A549 (cell line): ENCODE results near the gene OPA1. TPM values are rescaled to one million over a fixed set of nuclear protein-coding genes. Genes with fewer than 3 reads are reported as not detected.

ENCODE experiments used
- ATAC-seq, 2 experiments: fragments of 200-7000 bp in 1 of 2; fragments of >200 bp in 1 of 2; cut with Nextera tagmentation in 1 of 2; cut with Tn5 transposase in 1 of 2; 3 replicates each; pipeline versions ENCODE4 v1.8.0 to v1.9.1; 2018 to 2020; ENCODE audit warnings: mild to moderate bottlenecking in 1 of 2, moderate library complexity in 1 of 2
- CTCF ChIA-PET: fragments of 300-600 bp; sonication (Branson Sonifier 250); formaldehyde crosslinking; extraction: SDS; loops from one replicate; lab custom pipeline; 2021; ENCODE audit warnings: antibody characterized with exemption, inconsistent platforms; lab: Yijun Ruan, JAX
- POLR2A ChIA-PET: fragments of 350-600 bp; formaldehyde crosslinking; extraction: SDS; loops from one replicate; lab custom pipeline; 2021; ENCODE audit warnings: antibody characterized with exemption, inconsistent platforms; lab: Yijun Ruan, JAX
- DNase-seq, 2 experiments: peaks; one replicate each; pipeline versions ENCODE4 v3.0.0 to v3.0.0-alpha.2; 2011 to 2016; ENCODE audit warnings: low read depth in 1 of 2, low spot score in 1 of 2
- FAIRE-seq: peaks from 2 replicates; lab custom pipeline; 2011; peaks lifted over from hg19 to GRCh38; lab: Jason Lieb, UNC
- H3K27ac ChIP-seq, 2 experiments: fragments of >200 bp; sonication (Bioruptor Twin); formaldehyde crosslinking; 3 replicates each; pipeline ENCODE4 v1.5.1; 2016 to 2017
- H3K4me1 ChIP-seq: fragments of >200 bp; sonication (Bioruptor Twin); formaldehyde crosslinking; 3 replicates; pipeline ENCODE4 v1.6.1; 2016
- H3K4me2 ChIP-seq: fragments of >200 bp; sonication (Bioruptor Twin); formaldehyde crosslinking; 3 replicates; pipeline ENCODE4 v1.6.1; 2016
- H3K4me3 ChIP-seq: fragments of >200 bp; sonication (Bioruptor Twin); formaldehyde crosslinking; 3 replicates; pipeline ENCODE4 v1.5.1; 2016
- H3K9me3 ChIP-seq: fragments of >200 bp; sonication (Bioruptor Twin); formaldehyde crosslinking; 3 replicates; pipeline ENCODE4 v1.6.1; 2016
- CEBPB ChIP-seq, 2 experiments: fragments of >200 bp in 1 of 2; sonication (Bioruptor Twin) in 1 of 2; formaldehyde crosslinking in 1 of 2; IDR thresholded peaks; 2 replicates each; pipeline ENCODE4 v1.6.1; 2012 to 2016
- E2F6 ChIP-seq: IDR thresholded peaks from 2 replicates; pipeline ENCODE4 v1.6.1; 2012; ENCODE audit warnings: low read depth, borderline replicate concordance
- EHF ChIP-seq: fragments of 250-450 bp; sonication (Bioruptor Pico); IDR thresholded peaks from 2 replicates; pipeline ENCODE4 v1.5.0; 2020; ENCODE audit warnings: mild to moderate bottlenecking
- FOSB ChIP-seq: fragments of 250-450 bp; sonication (Bioruptor Pico); IDR thresholded peaks from 2 replicates; pipeline ENCODE4 v1.5.0; 2020; ENCODE audit warnings: mild to moderate bottlenecking, moderate library complexity
- HOXA7 ChIP-seq: fragments of 250-450 bp; sonication (Bioruptor Pico); IDR thresholded peaks from 2 replicates; pipeline ENCODE4 v1.5.0; 2020; ENCODE audit warnings: mild to moderate bottlenecking, moderate library complexity
- MYC ChIP-seq: IDR thresholded peaks from 2 replicates; pipeline ENCODE4 v1.6.1; 2012; ENCODE audit warnings: mild to moderate bottlenecking, inconsistent platforms, low read length, improper control_type of control experiment, borderline replicate concordance
- PBX3 ChIP-seq: IDR thresholded peaks from 2 replicates; pipeline ENCODE4 v1.6.1; 2012
- POLR2A ChIP-seq: IDR thresholded peaks from 2 replicates; pipeline ENCODE4 v1.6.1; 2012; ENCODE audit warnings: mild to moderate bottlenecking, low read length
- POLR2AphosphoS2 ChIP-seq: conservative IDR thresholded peaks from 2 replicates; pipeline ENCODE4 v1.6.1; 2012; ENCODE audit warnings: low read length, improper control_type of control experiment, inconsistent platforms
- RAD21 ChIP-seq, 2 experiments: fragments of >200 bp in 1 of 2; sonication (Bioruptor Twin) in 1 of 2; formaldehyde crosslinking in 1 of 2; IDR thresholded peaks in 1 of 2; conservative IDR thresholded peaks in 1 of 2; 2 replicates in 1 of 2; 3 replicates in 1 of 2; pipeline ENCODE4 v1.6.1; 2012 to 2018; ENCODE audit warnings: inconsistent platforms in 1 of 2
- RARB ChIP-seq: fragments of 250-450 bp; sonication (Bioruptor Pico); IDR thresholded peaks from 2 replicates; pipeline ENCODE4 v1.8.0; 2021; ENCODE audit warnings: mild to moderate bottlenecking, moderate library complexity
- RCOR1 ChIP-seq: fragments of 150-350 bp; IDR thresholded peaks from 2 replicates; pipeline ENCODE4 v1.6.1; 2014; ENCODE audit warnings: antibody characterized with exemption, low read length, low read depth
- RFX5 ChIP-seq: fragments of 450-650 bp; IDR thresholded peaks from 2 replicates; pipeline ENCODE4 v1.7.1; 2014; ENCODE audit warnings: antibody characterized with exemption, mild to moderate bottlenecking, moderate library complexity
- RNF2 ChIP-seq: fragments of 200-600 bp; sonication (generic); IDR thresholded peaks from 2 replicates; pipeline ENCODE4 v1.6.1; 2016; ENCODE audit warnings: low read depth, mild to moderate bottlenecking, antibody characterized with exemption, moderate library complexity, borderline replicate concordance
- SMC3 ChIP-seq: fragments of >200 bp; sonication (Bioruptor Twin); formaldehyde crosslinking; IDR thresholded peaks from 3 replicates; pipeline ENCODE4 v1.6.1; 2018; ENCODE audit warnings: inconsistent platforms
- SREBF2 ChIP-seq: fragments of 450-650 bp; IDR thresholded peaks from 2 replicates; pipeline ENCODE4 v1.6.1; 2014; ENCODE audit warnings: mild to moderate bottlenecking, moderate library complexity
- TP53 ChIP-seq: fragments of 250-450 bp; sonication (Bioruptor Pico); IDR thresholded peaks from 2 replicates; pipeline ENCODE4 v1.5.0; 2021; ENCODE audit warnings: mild to moderate bottlenecking, moderate library complexity
- ZNF302 ChIP-seq: fragments of 250-450 bp; sonication (Bioruptor Pico); IDR thresholded peaks from 2 replicates; pipeline ENCODE4 v1.9.0; 2021; ENCODE audit warnings: inconsistent platforms, mild to moderate bottlenecking, moderate library complexity
- WGBS: methylation state at CpG from one replicate; pipeline ENCODE4 v1.1.6; 2017; ENCODE audit errors: missing lambda C conversion rate; 5-methylcytosine and 5-hydroxymethylcytosine counted together
- polyA plus RNA-seq, 4 experiments: library from polyadenylated mRNA; depleted of rRNA in 3 of 4; stranded (reverse); fragments of >200 nt; fragmentation: RNase III in 1 of 4; extraction: RNeasy Plus Mini Kit Qiagen cat#74134 plus additional on column Dnase treatment in 1 of 4; gene quantifications; 2 replicates in 3 of 4; 3 replicates in 1 of 4; pipeline ENCODE4 v1.2.3, GENCODE V29; 2011 to 2017
- TF ChIP-seq, protein P1 (sequence below): fragments of >200 bp; sonication (Bioruptor Twin); formaldehyde crosslinking; IDR thresholded peaks from 3 replicates; pipeline ENCODE4 v1.5.1; 2016
- TF ChIP-seq, protein P2 (sequence below): fragments of 150-350 bp; IDR thresholded peaks from 2 replicates; pipeline ENCODE4 v1.6.1; 2014; ENCODE audit warnings: low read depth, mild to moderate bottlenecking, low read length
- TF ChIP-seq, protein P3 (sequence below): fragments of >200 bp; sonication (Bioruptor Twin); formaldehyde crosslinking; IDR thresholded peaks from 2 replicates; pipeline ENCODE4 v1.6.1; 2016

The OPA1 gene
- polyA plus RNA-seq, 2 of the 4 experiments (the other 2 are of a cell fraction) = 31.7 to 54.4 TPM

- FAIRE-seq = no peak
- CTCF ChIA-PET = interaction anchor here (3.3 kb wide), 1 partner anchor 653 kb away, joined by 18 read pairs; no protein-coding TSS in a partner anchor
These were observed 69.8 kb downstream of the OPA1 start for GRCh38 chr3:193662757-193663322.

GRCh38 chr3:193665370-193665989 is 72.5 kb downstream of the OPA1 start:
- ChIA-PET CTCF (interaction anchor here (0.7 to 3.0 kb wide), 19 partner anchors 19 to 1097 kb away, joined by 3 to 26 read pairs (median 3); partner anchors contain the start of gene HES1), POLR2A (interaction anchor here (1.0 kb wide), 1 partner anchor 650 kb away, joined by 4 read pairs; no protein-coding TSS in a partner anchor)
- Histone ChIP-seq H3K4me2 (no peak overlapping the region), H3K4me1 (no peaks in the 10 kb centered on the region), H3K9me3 (no peaks in the 10 kb centered on the region), H3K4me3 (no peak overlapping the region), H3K27ac (no peak overlapping the region)
- FAIRE-seq (no peak), DNase-seq (peak in 1 of 2 experiments; percentile 21), ATAC-seq (no peak)
- TF ChIP-seq SMC3 = peak; percentile 42; the same call in 1 of the 3 replicates
- TF ChIP-seq, protein P1, sequence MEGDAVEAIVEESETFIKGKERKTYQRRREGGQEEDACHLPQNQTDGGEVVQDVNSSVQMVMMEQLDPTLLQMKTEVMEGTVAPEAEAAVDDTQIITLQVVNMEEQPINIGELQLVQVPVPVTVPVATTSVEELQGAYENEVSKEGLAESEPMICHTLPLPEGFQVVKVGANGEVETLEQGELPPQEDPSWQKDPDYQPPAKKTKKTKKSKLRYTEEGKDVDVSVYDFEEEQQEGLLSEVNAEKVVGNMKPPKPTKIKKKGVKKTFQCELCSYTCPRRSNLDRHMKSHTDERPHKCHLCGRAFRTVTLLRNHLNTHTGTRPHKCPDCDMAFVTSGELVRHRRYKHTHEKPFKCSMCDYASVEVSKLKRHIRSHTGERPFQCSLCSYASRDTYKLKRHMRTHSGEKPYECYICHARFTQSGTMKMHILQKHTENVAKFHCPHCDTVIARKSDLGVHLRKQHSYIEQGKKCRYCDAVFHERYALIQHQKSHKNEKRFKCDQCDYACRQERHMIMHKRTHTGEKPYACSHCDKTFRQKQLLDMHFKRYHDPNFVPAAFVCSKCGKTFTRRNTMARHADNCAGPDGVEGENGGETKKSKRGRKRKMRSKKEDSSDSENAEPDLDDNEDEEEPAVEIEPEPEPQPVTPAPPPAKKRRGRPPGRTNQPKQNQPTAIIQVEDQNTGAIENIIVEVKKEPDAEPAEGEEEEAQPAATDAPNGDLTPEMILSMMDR = peak; percentile 49
- TF ChIP-seq, protein P2, sequence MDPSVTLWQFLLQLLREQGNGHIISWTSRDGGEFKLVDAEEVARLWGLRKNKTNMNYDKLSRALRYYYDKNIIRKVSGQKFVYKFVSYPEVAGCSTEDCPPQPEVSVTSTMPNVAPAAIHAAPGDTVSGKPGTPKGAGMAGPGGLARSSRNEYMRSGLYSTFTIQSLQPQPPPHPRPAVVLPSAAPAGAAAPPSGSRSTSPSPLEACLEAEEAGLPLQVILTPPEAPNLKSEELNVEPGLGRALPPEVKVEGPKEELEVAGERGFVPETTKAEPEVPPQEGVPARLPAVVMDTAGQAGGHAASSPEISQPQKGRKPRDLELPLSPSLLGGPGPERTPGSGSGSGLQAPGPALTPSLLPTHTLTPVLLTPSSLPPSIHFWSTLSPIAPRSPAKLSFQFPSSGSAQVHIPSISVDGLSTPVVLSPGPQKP = no peak
- TF ChIP-seq RAD21 (conservative IDR thresholded peaks at IDR 0.05 in 1 of 2, IDR thresholded peaks at IDR 0.05 in 1 of 2) = peak; percentile 55 to 64
- no peak for TF ChIP-seq EHF (CRISPR knock-in tag)
- WGBS = 100% methylated on average over 1 of the region's 1 CpG

More at GRCh38 chr3:193662757-193663322, 69.8 kb downstream of the OPA1 start:
- no peaks in the 10 kb centered on the region for H3K4me1 ChIP-seq
- WGBS = 87% methylated on average over 7 of the region's 7 CpGs
- no peak overlapping the region for H3K27ac ChIP-seq
- DNase-seq (no peak), ATAC-seq (no peak)
- no peak for TF ChIP-seq PBX3
- no peak for TF ChIP-seq FOSB (CRISPR knock-in tag)
- no peak for TF ChIP-seq ZNF302 (CRISPR knock-in tag)
- TF ChIP-seq SREBF2 = no peak
- TF ChIP-seq POLR2AphosphoS2 = no peak
- no peak for TF ChIP-seq TP53 (CRISPR knock-in tag)
- TF ChIP-seq, protein P3, sequence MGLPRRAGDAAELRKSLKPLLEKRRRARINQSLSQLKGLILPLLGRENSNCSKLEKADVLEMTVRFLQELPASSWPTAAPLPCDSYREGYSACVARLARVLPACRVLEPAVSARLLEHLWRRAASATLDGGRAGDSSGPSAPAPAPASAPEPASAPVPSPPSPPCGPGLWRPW = no peak
- no peak for TF ChIP-seq RCOR1
- TF ChIP-seq HOXA7 (CRISPR knock-in tag) = no peak
- no peak for TF ChIP-seq POLR2A
- no peak for TF ChIP-seq MYC
- no peak for TF ChIP-seq CEBPB (IDR thresholded peaks at IDR 0.05)
- TF ChIP-seq E2F6 = no peak
- no peak for TF ChIP-seq RFX5
- TF ChIP-seq RNF2 = no peak
- no peak for TF ChIP-seq RARB (CRISPR knock-in tag)
- TF ChIP-seq EHF (CRISPR knock-in tag) = no peak
- POLR2A ChIA-PET = no interaction called here
- no peak overlapping the region for H3K4me3 ChIP-seq
- no peaks in the 10 kb centered on the region for H3K9me3 ChIP-seq
- no peak overlapping the region for H3K4me2 ChIP-seq
